ENCODE data around the gene CFAP45. TPM values are rescaled to one million over a fixed set of nuclear protein-coding genes. Genes with fewer than 3 reads are reported as not detected.

Gene CFAP45
- total and polyA plus RNA-seq, 9 of the 15 experiments (the other 6 are each of a cell fraction or from before 2014, with no cell fraction given) = 0.65 to 2.4 (median 1.5) TPM

GRCh38 chr1:159881622-159882526 is 18.1 kb downstream of the CFAP45 start (continued):
- TF ChIP-seq PATZ1 (CRISPR knock-in tag; IDR thresholded peaks at IDR 0.05; ENCODE audit: borderline replicate concordance) (no peak), ZNF184 (CRISPR knock-in tag; IDR thresholded peaks at IDR 0.05) (no peak), TEAD1 (CRISPR knock-in tag; IDR thresholded peaks at IDR 0.05) (no peak), ZNF133 (CRISPR knock-in tag; IDR thresholded peaks at IDR 0.05) (no peak), ARID1B (IDR thresholded peaks at IDR 0.05) (peak; percentile 52; the same call in 1 of the 2 replicates), KDM2B (CRISPR knock-in tag; IDR thresholded peaks at IDR 0.05) (no peak), NR2C2 (CRISPR knock-in tag; IDR thresholded peaks at IDR 0.05) (no peak), NR2C2 (tag; IDR thresholded peaks at IDR 0.05) (no peak), ZNF398 (CRISPR knock-in tag; IDR thresholded peaks at IDR 0.05) (no peak), ZNF511 (CRISPR knock-in tag; IDR thresholded peaks at IDR 0.05) (no peak), HEY1 (CRISPR knock-in tag; IDR thresholded peaks at IDR 0.05; ENCODE audit: borderline replicate concordance) (no peak), NR1H2 (CRISPR knock-in tag; IDR thresholded peaks at IDR 0.05) (no peak), NONO (IDR thresholded peaks at IDR 0.05; ENCODE audit: low read depth in 2 of 2, low read length in 1 of 2) (no peak), YY1 (IDR thresholded peaks at IDR 0.05; ENCODE audit: borderline replicate concordance in 1 of 3, control insufficient read depth in 1 of 3, extremely low read depth in 1 of 3, insufficient read depth in 3 of 3, insufficient read length in 1 of 3, insufficient replicate concordance in 2 of 3, low read depth in 1 of 3, low read length in 2 of 3) (no peak), PRMT5 (CRISPR knock-in tag; IDR thresholded peaks at IDR 0.05) (no peak), RBM17 (IDR thresholded peaks at IDR 0.05; ENCODE audit: borderline replicate concordance, low read depth, low read length) (no peak), ZNF584 (CRISPR knock-in tag; IDR thresholded peaks at IDR 0.05; ENCODE audit: low read depth) (no peak), U2AF2 (optimal IDR thresholded peaks at IDR 0.05; ENCODE audit: low read depth, low read length) (no peak), BHLHE40 (IDR thresholded peaks at IDR 0.05; ENCODE audit: low read length) (0 out of 2 replicates have a peak, but pooled peaks have one; percentile 38), HSF4 (CRISPR knock-in tag; IDR thresholded peaks at IDR 0.05; ENCODE audit: borderline replicate concordance) (no peak), NFRKB (IDR thresholded peaks at IDR 0.05; ENCODE audit: low read depth) (0 out of 2 replicates have a peak, but pooled peaks have one; percentile 30)

All from K562 (cell line).